HCT116 (cell line): ENCODE data around the gene CEACAM5.

ENCODE experiments used
- CBX3 ChIP-seq: IDR thresholded peaks from 2 replicates; pipeline ENCODE4 v1.6.1; 2012; ENCODE audit warnings: low read depth
- EGR1 ChIP-seq: IDR thresholded peaks from 2 replicates; pipeline ENCODE4 v1.6.1; 2012; ENCODE audit warnings: low read depth
- POLR2A ChIP-seq: IDR thresholded peaks from 2 replicates; pipeline ENCODE4 v1.7.0; 2011; ENCODE audit warnings: borderline replicate concordance; ENCODE audit not compliant: insufficient read depth, insufficient read length; ENCODE audit errors: extremely low read depth
- TF ChIP-seq, protein P1 (sequence below), 3 experiments: fragments of 200-600 bp in 1 of 3; sonication (generic) in 1 of 3; IDR thresholded peaks in 2 of 3; conservative IDR thresholded peaks in 1 of 3; 2 replicates each; pipeline ENCODE4 v1.5.1; 2012 to 2017; ENCODE audit warnings: low read depth in 2 of 3, low read length in 2 of 3, antibody characterized with exemption in 1 of 3, borderline replicate concordance in 1 of 3, control low read depth in 1 of 3, mild to moderate bottlenecking in 1 of 3, mixed read lengths in 1 of 3, mixed run types in 1 of 3, moderate library complexity in 1 of 3; ENCODE audit not compliant: insufficient read depth in 1 of 3

DNA sequence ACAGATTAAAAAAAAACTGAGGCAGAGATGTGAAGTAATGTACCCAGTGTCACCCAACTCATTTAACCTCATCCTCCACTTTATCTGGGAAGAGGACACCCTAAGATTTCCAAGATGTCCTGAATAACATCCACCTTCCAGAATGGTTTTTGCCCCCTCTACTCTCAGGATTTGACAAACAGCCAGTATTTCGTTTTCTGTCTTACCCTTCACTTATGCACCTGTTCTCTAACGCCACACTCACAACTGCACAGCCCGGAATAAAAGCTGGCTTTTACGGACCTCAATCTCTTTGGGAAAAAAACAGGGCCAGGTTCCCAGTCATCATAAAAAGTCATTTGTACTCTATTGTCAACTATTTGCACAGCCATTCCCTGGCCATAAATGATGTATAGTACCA, 25.7 kb downstream of the CEACAM5 start:
- TF ChIP-seq POLR2A, result no peak
- TF ChIP-seq CBX3, result no peak
- TF ChIP-seq, protein P1, sequence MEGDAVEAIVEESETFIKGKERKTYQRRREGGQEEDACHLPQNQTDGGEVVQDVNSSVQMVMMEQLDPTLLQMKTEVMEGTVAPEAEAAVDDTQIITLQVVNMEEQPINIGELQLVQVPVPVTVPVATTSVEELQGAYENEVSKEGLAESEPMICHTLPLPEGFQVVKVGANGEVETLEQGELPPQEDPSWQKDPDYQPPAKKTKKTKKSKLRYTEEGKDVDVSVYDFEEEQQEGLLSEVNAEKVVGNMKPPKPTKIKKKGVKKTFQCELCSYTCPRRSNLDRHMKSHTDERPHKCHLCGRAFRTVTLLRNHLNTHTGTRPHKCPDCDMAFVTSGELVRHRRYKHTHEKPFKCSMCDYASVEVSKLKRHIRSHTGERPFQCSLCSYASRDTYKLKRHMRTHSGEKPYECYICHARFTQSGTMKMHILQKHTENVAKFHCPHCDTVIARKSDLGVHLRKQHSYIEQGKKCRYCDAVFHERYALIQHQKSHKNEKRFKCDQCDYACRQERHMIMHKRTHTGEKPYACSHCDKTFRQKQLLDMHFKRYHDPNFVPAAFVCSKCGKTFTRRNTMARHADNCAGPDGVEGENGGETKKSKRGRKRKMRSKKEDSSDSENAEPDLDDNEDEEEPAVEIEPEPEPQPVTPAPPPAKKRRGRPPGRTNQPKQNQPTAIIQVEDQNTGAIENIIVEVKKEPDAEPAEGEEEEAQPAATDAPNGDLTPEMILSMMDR (IDR thresholded peaks at IDR 0.05 in 2 of 3, conservative IDR thresholded peaks at IDR 0.05 in 1 of 3; ENCODE audit: borderline replicate concordance in 1 of 3, insufficient read depth in 1 of 3, low read depth in 2 of 3, low read length in 2 of 3), result no peak
- TF ChIP-seq EGR1, result no peak
